Measurements from ENCODE around the gene NTN5.

The NTN5 gene

DNA sequence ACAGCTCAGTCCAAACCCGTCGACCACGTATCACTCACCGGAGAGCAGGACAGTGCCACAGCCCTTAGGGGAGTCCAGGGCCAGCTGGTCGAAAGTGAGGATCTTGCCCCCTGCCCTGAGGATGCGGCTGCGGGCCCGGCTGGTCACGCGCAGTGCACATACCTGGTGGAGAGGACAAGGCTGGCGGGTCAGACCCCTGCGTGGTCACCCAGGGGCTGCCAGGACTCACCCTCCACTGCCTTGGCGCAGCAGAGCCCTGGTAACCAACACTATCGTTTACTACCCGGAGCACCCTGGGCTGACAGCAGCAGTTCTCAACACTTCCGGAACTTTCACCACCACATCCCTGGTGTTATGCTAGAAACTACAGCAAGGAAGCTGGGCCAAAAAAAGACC, 56.8 kb downstream of the NTN5 start:
- DNase-seq (ENCODE audit: low read depth in 1 of 2, low spot score in 1 of 2): no peak

DNA sequence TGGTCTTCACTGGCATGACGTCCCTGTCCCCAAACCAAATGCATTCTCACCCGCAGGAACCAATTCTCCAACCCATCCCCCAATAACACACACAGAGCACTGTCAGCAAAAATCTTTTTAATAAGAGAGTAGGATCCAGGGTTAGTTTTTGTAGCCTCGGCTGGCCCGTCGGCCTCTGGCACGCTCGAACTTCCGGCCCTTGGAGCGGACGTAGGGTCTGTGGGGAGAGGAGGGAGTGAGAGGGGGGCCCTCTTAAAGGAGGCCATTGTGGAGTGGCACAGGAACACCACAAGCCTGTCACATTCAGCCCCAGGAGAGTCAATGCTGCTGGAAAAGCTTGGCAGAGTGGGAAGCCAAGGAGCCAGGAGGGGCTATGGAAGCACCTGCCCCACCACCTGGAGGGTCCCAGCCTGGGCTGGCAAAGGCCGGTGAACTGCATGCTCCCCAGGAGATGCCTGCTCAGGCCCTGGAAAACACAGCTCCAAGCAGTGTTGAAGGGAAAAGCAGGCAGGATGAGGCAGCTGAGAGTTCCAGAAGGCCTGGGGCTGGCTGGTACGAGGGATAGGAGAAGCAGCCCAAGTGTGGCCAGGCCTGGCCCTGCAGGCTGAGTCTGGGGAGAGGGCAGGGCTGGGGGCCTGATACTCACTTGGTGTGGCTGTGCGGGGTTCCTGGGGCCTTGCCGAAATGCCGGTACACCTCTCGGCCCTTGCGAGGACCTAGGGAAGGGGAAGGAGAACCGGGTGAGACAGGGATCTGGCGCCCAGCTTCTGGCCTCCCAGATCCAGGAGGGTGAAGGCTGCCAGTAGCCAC, 57.4 kb downstream of the NTN5 start:
- no peak for DNase-seq (ENCODE audit: low read depth in 1 of 2, low spot score in 1 of 2)

DNA sequence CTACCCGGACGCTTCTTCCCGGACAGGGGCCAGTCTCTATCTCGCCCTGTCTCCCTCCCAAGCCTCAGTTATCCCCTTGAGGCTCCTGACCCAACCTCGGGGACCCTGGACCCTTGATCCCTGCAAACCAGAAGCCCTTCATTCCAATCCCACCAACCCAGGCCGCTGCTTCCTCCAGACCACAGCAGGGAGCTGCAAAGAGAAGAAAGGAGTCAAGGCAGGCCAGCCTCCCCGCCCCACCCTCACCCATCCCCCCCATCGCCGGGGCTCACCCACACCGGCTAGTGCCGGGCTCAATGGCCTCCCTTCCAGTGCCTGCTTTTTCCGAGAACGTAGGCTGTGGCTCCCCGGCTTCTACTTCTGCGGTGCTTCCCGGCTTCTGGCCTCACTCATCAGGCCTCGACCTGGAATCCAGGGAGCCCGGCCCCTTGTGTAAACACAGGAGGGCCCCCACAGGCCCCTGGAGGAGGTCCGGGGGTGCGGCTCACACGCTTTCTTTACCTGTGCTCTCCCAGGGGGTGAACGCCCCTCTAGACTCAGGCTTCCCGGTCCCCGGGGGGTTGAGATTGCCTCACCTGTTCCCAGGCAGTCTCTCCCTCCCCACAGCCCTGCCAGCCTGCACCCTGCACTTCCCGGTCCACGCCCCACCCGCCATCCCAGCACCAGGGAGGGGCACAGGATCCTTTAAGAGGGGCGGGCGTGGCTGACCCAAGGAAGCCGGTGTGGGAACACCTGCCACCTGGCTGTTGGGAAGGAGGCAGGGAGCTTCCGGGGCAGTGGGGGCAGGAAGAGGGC, 58.2 kb downstream of the NTN5 start, which contains the start of gene FAM83E:
FAM83E (minus strand) TSS at position 641 of the 795 bp plus-strand sequence. CDS start 1,704 bp downstream, outside the sequence.
- no peak for DNase-seq (ENCODE audit: low read depth in 1 of 2, low spot score in 1 of 2)

DNA sequence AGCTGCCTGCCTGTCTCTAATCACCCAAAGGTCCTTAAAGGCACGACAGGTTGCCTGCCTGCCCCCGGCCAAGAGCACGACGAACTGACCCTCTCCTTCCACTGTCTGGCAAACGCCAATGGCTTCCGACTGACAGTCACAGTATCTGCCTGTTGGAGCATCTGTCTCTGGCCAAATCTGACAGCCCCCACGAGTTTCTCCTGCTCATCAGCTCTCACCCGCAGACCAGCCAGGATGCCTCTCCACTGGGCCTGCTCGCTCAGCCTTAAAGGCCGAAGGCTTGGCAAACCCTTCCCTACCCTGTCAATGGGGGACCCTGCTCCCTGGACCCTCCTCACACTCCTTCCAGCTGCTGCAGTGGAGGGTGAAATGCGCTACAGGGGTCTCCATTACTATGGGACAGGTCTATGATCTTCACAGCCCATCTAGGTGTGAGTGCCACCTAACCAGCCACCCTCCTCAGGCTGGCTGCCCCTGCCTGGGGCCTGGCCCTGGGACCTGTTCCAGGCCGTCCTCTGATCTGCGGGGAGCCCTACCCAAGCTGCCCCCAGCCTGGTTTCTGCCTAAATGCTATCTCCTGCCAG, 58.9 kb downstream of the NTN5 start:
- DNase-seq (ENCODE audit: low read depth in 1 of 2, low spot score in 1 of 2): no peak

DNA sequence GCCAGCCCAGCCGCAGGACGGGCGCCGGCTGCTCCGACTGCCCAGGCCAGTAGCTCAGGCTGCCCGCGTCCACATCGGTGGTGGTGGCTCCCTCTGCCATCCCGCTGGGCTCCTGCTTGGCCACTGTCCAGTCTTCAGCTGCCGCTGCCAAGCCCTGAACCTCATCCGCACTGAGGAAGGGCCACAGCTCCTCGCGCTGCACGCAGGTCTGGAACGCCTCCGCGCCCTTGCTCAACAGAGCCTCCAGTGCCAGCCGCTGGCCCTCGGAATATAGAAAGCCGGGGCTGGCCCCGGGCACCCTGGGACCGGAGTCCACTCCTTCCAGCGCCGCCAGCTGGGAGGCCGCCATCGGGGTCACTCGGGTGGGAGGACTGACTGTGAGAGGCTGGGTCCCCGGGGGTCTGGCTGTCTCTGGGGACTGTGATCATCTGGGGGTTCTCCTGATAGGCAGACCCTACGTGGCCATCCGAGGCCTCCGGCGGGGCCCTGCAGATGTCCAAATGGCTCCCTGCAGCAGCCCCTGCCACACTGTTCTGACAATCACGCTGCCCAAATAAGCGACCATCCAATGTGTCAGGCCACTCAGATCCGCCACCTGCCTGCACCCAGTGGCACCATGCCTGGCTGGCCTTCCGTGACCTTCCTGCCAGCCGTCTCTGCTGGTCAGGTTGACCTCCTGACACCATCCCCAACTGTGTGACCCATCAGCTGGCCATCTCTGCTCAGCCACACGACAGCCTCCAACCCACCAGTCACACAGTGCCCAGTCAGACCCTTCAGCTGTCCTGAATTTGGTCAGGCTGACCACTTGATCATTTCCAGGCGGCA, 59.6 kb downstream of the NTN5 start:
- no peak for DNase-seq (ENCODE audit: low read depth in 1 of 2, low spot score in 1 of 2)

DNA sequence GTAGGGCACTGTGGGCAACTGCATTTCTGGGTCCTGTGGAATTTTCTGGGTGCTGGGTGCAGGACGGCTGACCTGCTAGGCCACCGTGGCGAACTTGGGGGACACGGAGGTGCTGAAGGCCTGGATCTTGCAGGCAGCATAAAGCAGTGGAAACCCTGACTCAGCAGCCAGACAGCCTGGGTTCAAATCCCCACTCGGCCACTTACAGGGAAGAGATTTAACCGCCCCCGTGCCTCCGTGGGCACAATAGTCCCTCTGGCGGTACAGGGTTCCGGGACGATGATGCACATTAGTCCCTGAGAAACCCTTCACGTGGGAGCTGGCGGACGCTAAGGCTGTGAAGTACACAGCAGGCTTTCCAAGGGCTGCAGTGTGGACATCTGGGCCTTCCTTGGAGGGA, 60.9 kb downstream of the NTN5 start:
- no peak for DNase-seq (ENCODE audit: low read depth in 1 of 2, low spot score in 1 of 2)
